CD4-positive, alpha-beta T cell (primary cell): ENCODE measurements around the gene TPSB2. TPM values are rescaled to one million over a fixed set of nuclear protein-coding genes. Genes with fewer than 3 reads are reported as not detected.

ENCODE experiments used
- ATAC-seq: fragments of 200-7000 bp; cut with Tn5 transposase; one replicate; pipeline ENCODE4 v1.10.0; 2022; ENCODE audit warnings: mild to moderate bottlenecking; ENCODE audit not compliant: poor library complexity
- CTCF ChIA-PET: fragments of 350-600 bp; sonication (Branson Sonifier 250); formaldehyde crosslinking; loops from one replicate; lab custom pipeline; 2021; ENCODE audit warnings: antibody characterized with exemption, inconsistent platforms; lab: Charles Lee
- POLR2A ChIA-PET: fragments of 350-600 bp; sonication (Branson Sonifier 250); formaldehyde crosslinking; loops from one replicate; lab custom pipeline; 2021; ENCODE audit warnings: antibody characterized with exemption, inconsistent platforms; lab: Charles Lee
- DNase-seq, 14 experiments: peaks; one replicate each; pipeline ENCODE4 v3.0.0-alpha.2; 2013 to 2020; ENCODE audit warnings: mixed read lengths in 2 of 14
- H3K27ac ChIP-seq, 2 donors: one replicate each; pipeline versions ENCODE4 v1.5.1 to v1.7.0; 2013; ENCODE audit warnings: low read length in 2 of 2, low read depth in 1 of 2, mild to moderate bottlenecking in 1 of 2
- H3K27me3 ChIP-seq, 2 experiments: 1 replicate in 1 of 2; 2 replicates in 1 of 2; pipeline versions ENCODE4 v1.6.1 to v1.7.0; 2013; ENCODE audit warnings: low read length in 2 of 2, control low read depth in 1 of 2, mild to moderate bottlenecking in 1 of 2, moderate library complexity in 1 of 2; ENCODE audit not compliant: insufficient read depth in 2 of 2, control insufficient read depth in 1 of 2
- H3K36me3 ChIP-seq: one replicate; pipeline ENCODE4 v1.6.1; 2013; ENCODE audit warnings: low read length, control low read depth; ENCODE audit not compliant: insufficient read depth
- H3K4me1 ChIP-seq: one replicate; pipeline ENCODE4 v1.6.1; 2013; ENCODE audit warnings: low read length, control low read depth; ENCODE audit not compliant: insufficient read depth
- H3K4me3 ChIP-seq: one replicate; pipeline ENCODE4 v1.5.1; 2013; ENCODE audit warnings: mild to moderate bottlenecking, low read length, moderate library complexity
- H3K9me3 ChIP-seq, 2 experiments: 1 replicate in 1 of 2; 2 replicates in 1 of 2; pipeline versions ENCODE4 v1.6.1 to v1.7.0; 2013; ENCODE audit warnings: low read length in 2 of 2, mild to moderate bottlenecking in 2 of 2, control low read depth in 1 of 2, moderate library complexity in 1 of 2; ENCODE audit not compliant: control insufficient read depth in 1 of 2, insufficient read depth in 1 of 2
- H3K27ac Mint-ChIP-seq: one replicate; pipeline ENCODE4 v1.8.0; 2020; ENCODE audit warnings: mixed read lengths
- H3K27me3 Mint-ChIP-seq: one replicate; pipeline ENCODE4 v1.8.0; 2021; ENCODE audit warnings: mixed read lengths
- H3K36me3 Mint-ChIP-seq: one replicate; pipeline ENCODE4 v1.8.0; 2021; ENCODE audit warnings: low read depth, mixed read lengths
- H3K4me1 Mint-ChIP-seq: one replicate; pipeline ENCODE4 v1.8.0; 2021; ENCODE audit warnings: low read depth, mixed read lengths
- H3K4me3 Mint-ChIP-seq: one replicate; pipeline ENCODE4 v1.8.0; 2020; ENCODE audit warnings: mild to moderate bottlenecking, mixed read lengths
- H3K9me3 Mint-ChIP-seq: one replicate; pipeline ENCODE4 v1.8.0; 2020; ENCODE audit warnings: mixed read lengths
- CTCF ChIP-seq: fragments of 200-600 bp; IDR thresholded peaks from one replicate; pipeline ENCODE4 v1.8.0; 2022; ENCODE audit warnings: antibody characterized with exemption, mild to moderate bottlenecking
- intact Hi-C, 2 experiments: fragments of 100-400 bp; cut with DNase I in 1 of 2; cut with micrococcal nuclease in 1 of 2; formaldehyde crosslinking; loops; one replicate each; pipeline versions ENCODE4 v1.15.1 to v1.9.0; 2023 to 2025; cut with DNase I, micrococcal nuclease
- total RNA-seq, 174 experiments: library from RNA in 2 of 174; stranded (reverse) in 2 of 174; gene quantifications; one replicate each; pipeline ENCODE4 v1.2.3 and lab custom pipeline; 2021 to 2026

Gene TPSB2
- total RNA-seq, 2 experiments from 2014 or later: not detected

GRCh38 chr16:1221628-1222552 lies 8.1 kb downstream of the TPSB2 start:
- no peaks in the 10 kb centered on the region for H3K9me3 Mint-ChIP-seq
- H3K27ac Mint-ChIP-seq: no peak overlapping the region
- H3K9me3 ChIP-seq: no peaks in the 10 kb centered on the region
- H3K27me3 Mint-ChIP-seq: peaks cover 4% of the 10 kb centered on the region
- H3K4me1 ChIP-seq: no peaks in the 10 kb centered on the region
- DNase-seq (no peak), ATAC-seq (no peak)
- no peak for TF ChIP-seq CTCF
- no peaks in the 10 kb centered on the region for H3K36me3 ChIP-seq
- H3K4me1 Mint-ChIP-seq: no peaks in the 10 kb centered on the region
- no peak overlapping the region for H3K4me3 ChIP-seq
- no peak overlapping the region for H3K4me3 Mint-ChIP-seq
- H3K27me3 ChIP-seq: peaks cover 0 to 2% of the 10 kb centered on the region in 2 experiments
- no peak overlapping the region for H3K27ac ChIP-seq
- intact Hi-C loops: no loop called here
- ChIA-PET CTCF (no interaction called here), POLR2A (no interaction called here)
- H3K36me3 Mint-ChIP-seq: no peaks in the 10 kb centered on the region

- no peak overlapping the region for H3K4me3 ChIP-seq
- ChIA-PET CTCF (no interaction called here), POLR2A (no interaction called here)
- peaks cover 0 to 2% of the 10 kb centered on the region in 2 experiments for H3K27me3 ChIP-seq
- Mint-ChIP-seq H3K27ac (no peak overlapping the region), H3K4me3 (no peak overlapping the region), H3K36me3 (no peaks in the 10 kb centered on the region), H3K4me1 (no peaks in the 10 kb centered on the region), H3K9me3 (no peaks in the 10 kb centered on the region), H3K27me3 (peaks cover 4% of the 10 kb centered on the region)
- no peaks in the 10 kb centered on the region for H3K9me3 ChIP-seq
- H3K36me3 ChIP-seq: no peaks in the 10 kb centered on the region
- intact Hi-C loops: no loop called here
- no peak for TF ChIP-seq CTCF
- H3K4me1 ChIP-seq: no peaks in the 10 kb centered on the region
- ATAC-seq (no peak), DNase-seq (no peak)
- no peak overlapping the region for H3K27ac ChIP-seq
Observed at GRCh38 chr16:1220841-1221627, 8.9 kb downstream of the TPSB2 start.

GRCh38 chr16:1220098-1220728 lies 9.8 kb downstream of the TPSB2 start:
- POLR2A ChIA-PET: no interaction called here
- Histone ChIP-seq H3K9me3 (no peaks in the 10 kb centered on the region), H3K4me3 (no peak overlapping the region), H3K27me3 (no peaks in the 10 kb centered on the region), H3K27ac (no peak overlapping the region), H3K36me3 (no peaks in the 10 kb centered on the region), H3K4me1 (no peaks in the 10 kb centered on the region)
- Mint-ChIP-seq H3K27me3 (peaks cover 4% of the 10 kb centered on the region), H3K4me3 (no peak overlapping the region), H3K9me3 (no peaks in the 10 kb centered on the region), H3K4me1 (no peaks in the 10 kb centered on the region), H3K36me3 (no peaks in the 10 kb centered on the region), H3K27ac (no peak overlapping the region)
- TF ChIP-seq CTCF: no peak
- DNase-seq: no peak
- CTCF ChIA-PET: no interaction called here
- no peak for ATAC-seq
- intact Hi-C loops: no loop called here
